HepG2 (cell line): ENCODE measurements around the gene ZBTB26.

Experiments used
- EZH2 ChIP-seq: conservative IDR thresholded peaks from 2 replicates; pipeline ENCODE4 v1.6.1; 2012; ENCODE audit warnings: mild to moderate bottlenecking, low read depth, low read length, moderate library complexity
- NCOA5 ChIP-seq: sonication (generic); formaldehyde crosslinking; IDR thresholded peaks from 2 replicates; pipeline ENCODE4 v1.4.0; 2020; ENCODE audit warnings: missing genetic modification reagents
- POLR2A ChIP-seq, 2 experiments: IDR thresholded peaks; 2 replicates each; pipeline ENCODE4 v1.6.1; 2011; ENCODE audit warnings: low read depth in 2 of 2, low read length in 2 of 2, mild to moderate bottlenecking in 1 of 2, moderate library complexity in 1 of 2; ENCODE audit not compliant: insufficient read depth in 1 of 2
- SMC3 ChIP-seq: IDR thresholded peaks from 2 replicates; pipeline ENCODE4 v1.6.1; 2011; ENCODE audit warnings: low read length, improper control_type of control experiment
- TF ChIP-seq, protein P1 (sequence below): sonication (generic); formaldehyde crosslinking; IDR thresholded peaks from 2 replicates; pipeline ENCODE4 v1.5.0; 2020; ENCODE audit warnings: mild to moderate bottlenecking, missing genetic modification reagents, moderate library complexity

DNA sequence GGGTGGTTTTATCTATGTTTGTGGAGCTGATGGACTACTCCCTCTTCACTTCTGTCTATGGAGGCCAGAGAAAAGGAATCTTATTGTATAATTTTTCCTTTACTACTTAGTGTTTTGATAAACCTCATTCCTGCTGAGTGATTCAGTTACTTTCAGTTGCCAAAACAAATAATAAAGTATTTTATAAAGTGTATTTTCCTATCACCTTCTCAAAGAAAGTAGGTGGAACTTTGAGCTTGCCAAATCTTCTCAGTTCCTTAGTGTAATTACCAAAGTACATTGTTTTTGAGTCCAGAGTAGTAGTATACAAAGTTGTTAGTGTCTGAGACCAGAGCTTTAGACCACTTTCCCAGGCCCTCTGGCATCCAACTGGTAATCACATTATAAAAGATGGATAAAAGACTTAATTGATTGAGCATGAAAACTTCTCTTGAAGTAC lies 23.0 kb upstream of the ZBTB26 start:
- TF ChIP-seq EZH2 (no peak), NCOA5 (no peak), SMC3 (no peak), POLR2A (IDR thresholded peaks at IDR 0.05; ENCODE audit: insufficient read depth in 1 of 2, low read depth in 2 of 2, low read length in 2 of 2) (no peak)
- TF ChIP-seq, protein P1, sequence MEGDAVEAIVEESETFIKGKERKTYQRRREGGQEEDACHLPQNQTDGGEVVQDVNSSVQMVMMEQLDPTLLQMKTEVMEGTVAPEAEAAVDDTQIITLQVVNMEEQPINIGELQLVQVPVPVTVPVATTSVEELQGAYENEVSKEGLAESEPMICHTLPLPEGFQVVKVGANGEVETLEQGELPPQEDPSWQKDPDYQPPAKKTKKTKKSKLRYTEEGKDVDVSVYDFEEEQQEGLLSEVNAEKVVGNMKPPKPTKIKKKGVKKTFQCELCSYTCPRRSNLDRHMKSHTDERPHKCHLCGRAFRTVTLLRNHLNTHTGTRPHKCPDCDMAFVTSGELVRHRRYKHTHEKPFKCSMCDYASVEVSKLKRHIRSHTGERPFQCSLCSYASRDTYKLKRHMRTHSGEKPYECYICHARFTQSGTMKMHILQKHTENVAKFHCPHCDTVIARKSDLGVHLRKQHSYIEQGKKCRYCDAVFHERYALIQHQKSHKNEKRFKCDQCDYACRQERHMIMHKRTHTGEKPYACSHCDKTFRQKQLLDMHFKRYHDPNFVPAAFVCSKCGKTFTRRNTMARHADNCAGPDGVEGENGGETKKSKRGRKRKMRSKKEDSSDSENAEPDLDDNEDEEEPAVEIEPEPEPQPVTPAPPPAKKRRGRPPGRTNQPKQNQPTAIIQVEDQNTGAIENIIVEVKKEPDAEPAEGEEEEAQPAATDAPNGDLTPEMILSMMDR (CRISPR knock-in tag): no peak
